ENCODE measurements around the gene L3MBTL4.

DNA sequence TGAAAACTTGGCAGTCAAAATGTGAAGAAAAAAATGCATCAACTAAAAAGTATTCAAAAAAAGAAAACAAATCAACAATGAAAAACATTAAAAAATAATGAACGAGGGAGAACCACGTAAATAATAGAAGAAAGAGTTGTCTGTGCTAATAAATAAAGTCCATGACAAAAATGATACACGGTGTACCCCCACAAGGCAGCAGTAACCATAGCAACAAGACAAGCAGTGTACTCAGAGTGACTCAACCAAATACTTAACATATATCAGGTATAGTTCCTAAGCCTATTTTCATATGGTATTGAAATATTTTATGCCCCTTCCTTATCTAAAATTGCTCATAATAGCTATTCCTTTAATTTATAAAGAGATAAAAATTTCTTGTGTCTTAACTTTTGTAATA lies 357.1 kb downstream of the L3MBTL4 start:
- TF ChIP-seq ZNF565 (CRISPR knock-in tag; conservative IDR thresholded peaks at IDR 0.05; ENCODE audit: low read depth) (no peak), GLIS3 (CRISPR knock-in tag; IDR thresholded peaks at IDR 0.05) (no peak), ZFP3 (CRISPR knock-in tag; IDR thresholded peaks at IDR 0.05) (no peak), BACH2 (CRISPR knock-in tag; IDR thresholded peaks at IDR 0.05; ENCODE audit: borderline replicate concordance) (no peak), ESRRG (CRISPR knock-in tag; IDR thresholded peaks at IDR 0.05) (no peak), TCF4 (CRISPR knock-in tag; IDR thresholded peaks at IDR 0.05; ENCODE audit: borderline replicate concordance) (no peak), CSDC2 (CRISPR knock-in tag; IDR thresholded peaks at IDR 0.05) (no peak), RARB (CRISPR knock-in tag; IDR thresholded peaks at IDR 0.05) (no peak), PPARA (CRISPR knock-in tag; IDR thresholded peaks at IDR 0.05; ENCODE audit: borderline replicate concordance) (no peak), ARNTL (CRISPR knock-in tag; IDR thresholded peaks at IDR 0.05; ENCODE audit: borderline replicate concordance, low read depth) (no peak)
- TF ChIP-seq, protein P1, sequence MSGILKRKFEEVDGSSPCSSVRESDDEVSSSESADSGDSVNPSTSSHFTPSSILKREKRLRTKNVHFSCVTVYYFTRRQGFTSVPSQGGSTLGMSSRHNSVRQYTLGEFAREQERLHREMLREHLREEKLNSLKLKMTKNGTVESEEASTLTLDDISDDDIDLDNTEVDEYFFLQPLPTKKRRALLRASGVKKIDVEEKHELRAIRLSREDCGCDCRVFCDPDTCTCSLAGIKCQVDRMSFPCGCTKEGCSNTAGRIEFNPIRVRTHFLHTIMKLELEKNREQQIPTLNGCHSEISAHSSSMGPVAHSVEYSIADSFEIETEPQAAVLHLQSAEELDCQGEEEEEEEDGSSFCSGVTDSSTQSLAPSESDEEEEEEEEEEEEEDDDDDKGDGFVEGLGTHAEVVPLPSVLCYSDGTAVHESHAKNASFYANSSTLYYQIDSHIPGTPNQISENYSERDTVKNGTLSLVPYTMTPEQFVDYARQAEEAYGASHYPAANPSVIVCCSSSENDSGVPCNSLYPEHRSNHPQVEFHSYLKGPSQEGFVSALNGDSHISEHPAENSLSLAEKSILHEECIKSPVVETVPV (CRISPR knock-in tag; IDR thresholded peaks at IDR 0.05), result no peak
- TF ChIP-seq, protein P2, sequence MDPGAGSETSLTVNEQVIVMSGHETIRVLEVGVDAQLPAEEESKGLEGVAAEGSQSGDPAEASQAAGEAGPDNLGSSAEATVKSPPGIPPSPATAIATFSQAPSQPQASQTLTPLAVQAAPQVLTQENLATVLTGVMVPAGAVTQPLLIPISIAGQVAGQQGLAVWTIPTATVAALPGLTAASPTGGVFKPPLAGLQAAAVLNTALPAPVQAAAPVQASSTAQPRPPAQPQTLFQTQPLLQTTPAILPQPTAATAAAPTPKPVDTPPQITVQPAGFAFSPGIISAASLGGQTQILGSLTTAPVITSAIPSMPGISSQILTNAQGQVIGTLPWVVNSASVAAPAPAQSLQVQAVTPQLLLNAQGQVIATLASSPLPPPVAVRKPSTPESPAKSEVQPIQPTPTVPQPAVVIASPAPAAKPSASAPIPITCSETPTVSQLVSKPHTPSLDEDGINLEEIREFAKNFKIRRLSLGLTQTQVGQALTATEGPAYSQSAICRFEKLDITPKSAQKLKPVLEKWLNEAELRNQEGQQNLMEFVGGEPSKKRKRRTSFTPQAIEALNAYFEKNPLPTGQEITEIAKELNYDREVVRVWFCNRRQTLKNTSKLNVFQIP (CRISPR knock-in tag; IDR thresholded peaks at IDR 0.05; ENCODE audit: borderline replicate concordance, low read depth), result no peak
- TF ChIP-seq, protein P3, sequence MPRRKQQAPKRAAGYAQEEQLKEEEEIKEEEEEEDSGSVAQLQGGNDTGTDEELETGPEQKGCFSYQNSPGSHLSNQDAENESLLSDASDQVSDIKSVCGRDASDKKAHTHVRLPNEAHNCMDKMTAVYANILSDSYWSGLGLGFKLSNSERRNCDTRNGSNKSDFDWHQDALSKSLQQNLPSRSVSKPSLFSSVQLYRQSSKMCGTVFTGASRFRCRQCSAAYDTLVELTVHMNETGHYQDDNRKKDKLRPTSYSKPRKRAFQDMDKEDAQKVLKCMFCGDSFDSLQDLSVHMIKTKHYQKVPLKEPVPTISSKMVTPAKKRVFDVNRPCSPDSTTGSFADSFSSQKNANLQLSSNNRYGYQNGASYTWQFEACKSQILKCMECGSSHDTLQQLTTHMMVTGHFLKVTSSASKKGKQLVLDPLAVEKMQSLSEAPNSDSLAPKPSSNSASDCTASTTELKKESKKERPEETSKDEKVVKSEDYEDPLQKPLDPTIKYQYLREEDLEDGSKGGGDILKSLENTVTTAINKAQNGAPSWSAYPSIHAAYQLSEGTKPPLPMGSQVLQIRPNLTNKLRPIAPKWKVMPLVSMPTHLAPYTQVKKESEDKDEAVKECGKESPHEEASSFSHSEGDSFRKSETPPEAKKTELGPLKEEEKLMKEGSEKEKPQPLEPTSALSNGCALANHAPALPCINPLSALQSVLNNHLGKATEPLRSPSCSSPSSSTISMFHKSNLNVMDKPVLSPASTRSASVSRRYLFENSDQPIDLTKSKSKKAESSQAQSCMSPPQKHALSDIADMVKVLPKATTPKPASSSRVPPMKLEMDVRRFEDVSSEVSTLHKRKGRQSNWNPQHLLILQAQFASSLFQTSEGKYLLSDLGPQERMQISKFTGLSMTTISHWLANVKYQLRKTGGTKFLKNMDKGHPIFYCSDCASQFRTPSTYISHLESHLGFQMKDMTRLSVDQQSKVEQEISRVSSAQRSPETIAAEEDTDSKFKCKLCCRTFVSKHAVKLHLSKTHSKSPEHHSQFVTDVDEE (CRISPR knock-in tag; IDR thresholded peaks at IDR 0.05), result no peak
